NB4 (cell line): Measurements from ENCODE around the gene SACS.

Experiments
- DNase-seq: peaks from one replicate; pipeline ENCODE4 v3.0.0; 2010; ENCODE audit warnings: low read depth
- H3K4me3 ChIP-seq: one replicate; pipeline ENCODE4 v1.5.1; 2011; ENCODE audit warnings: mild to moderate bottlenecking, low read depth, low read length, moderate library complexity
- MYC ChIP-seq: IDR thresholded peaks from 2 replicates; pipeline ENCODE4 v1.6.1; 2011; ENCODE audit warnings: low read depth, low read length
- POLR2A ChIP-seq: IDR thresholded peaks from 2 replicates; pipeline ENCODE4 v1.6.1; 2011; ENCODE audit warnings: mild to moderate bottlenecking; ENCODE audit not compliant: insufficient read length; ENCODE audit errors: extremely low read depth
- TF ChIP-seq, protein P1 (sequence below): IDR thresholded peaks from one replicate; pipeline ENCODE4 v1.5.1; 2012; ENCODE audit warnings: low read depth, low read length
- TF ChIP-seq, protein P2 (sequence below): IDR thresholded peaks from 2 replicates; pipeline ENCODE4 v1.6.1; 2011; ENCODE audit warnings: low read depth, low read length

SACS gene, protein sequence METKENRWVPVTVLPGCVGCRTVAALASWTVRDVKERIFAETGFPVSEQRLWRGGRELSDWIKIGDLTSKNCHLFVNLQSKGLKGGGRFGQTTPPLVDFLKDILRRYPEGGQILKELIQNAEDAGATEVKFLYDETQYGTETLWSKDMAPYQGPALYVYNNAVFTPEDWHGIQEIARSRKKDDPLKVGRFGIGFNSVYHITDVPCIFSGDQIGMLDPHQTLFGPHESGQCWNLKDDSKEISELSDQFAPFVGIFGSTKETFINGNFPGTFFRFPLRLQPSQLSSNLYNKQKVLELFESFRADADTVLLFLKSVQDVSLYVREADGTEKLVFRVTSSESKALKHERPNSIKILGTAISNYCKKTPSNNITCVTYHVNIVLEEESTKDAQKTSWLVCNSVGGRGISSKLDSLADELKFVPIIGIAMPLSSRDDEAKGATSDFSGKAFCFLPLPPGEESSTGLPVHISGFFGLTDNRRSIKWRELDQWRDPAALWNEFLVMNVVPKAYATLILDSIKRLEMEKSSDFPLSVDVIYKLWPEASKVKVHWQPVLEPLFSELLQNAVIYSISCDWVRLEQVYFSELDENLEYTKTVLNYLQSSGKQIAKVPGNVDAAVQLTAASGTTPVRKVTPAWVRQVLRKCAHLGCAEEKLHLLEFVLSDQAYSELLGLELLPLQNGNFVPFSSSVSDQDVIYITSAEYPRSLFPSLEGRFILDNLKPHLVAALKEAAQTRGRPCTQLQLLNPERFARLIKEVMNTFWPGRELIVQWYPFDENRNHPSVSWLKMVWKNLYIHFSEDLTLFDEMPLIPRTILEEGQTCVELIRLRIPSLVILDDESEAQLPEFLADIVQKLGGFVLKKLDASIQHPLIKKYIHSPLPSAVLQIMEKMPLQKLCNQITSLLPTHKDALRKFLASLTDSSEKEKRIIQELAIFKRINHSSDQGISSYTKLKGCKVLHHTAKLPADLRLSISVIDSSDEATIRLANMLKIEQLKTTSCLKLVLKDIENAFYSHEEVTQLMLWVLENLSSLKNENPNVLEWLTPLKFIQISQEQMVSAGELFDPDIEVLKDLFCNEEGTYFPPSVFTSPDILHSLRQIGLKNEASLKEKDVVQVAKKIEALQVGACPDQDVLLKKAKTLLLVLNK (N-terminal part only)

DNA sequence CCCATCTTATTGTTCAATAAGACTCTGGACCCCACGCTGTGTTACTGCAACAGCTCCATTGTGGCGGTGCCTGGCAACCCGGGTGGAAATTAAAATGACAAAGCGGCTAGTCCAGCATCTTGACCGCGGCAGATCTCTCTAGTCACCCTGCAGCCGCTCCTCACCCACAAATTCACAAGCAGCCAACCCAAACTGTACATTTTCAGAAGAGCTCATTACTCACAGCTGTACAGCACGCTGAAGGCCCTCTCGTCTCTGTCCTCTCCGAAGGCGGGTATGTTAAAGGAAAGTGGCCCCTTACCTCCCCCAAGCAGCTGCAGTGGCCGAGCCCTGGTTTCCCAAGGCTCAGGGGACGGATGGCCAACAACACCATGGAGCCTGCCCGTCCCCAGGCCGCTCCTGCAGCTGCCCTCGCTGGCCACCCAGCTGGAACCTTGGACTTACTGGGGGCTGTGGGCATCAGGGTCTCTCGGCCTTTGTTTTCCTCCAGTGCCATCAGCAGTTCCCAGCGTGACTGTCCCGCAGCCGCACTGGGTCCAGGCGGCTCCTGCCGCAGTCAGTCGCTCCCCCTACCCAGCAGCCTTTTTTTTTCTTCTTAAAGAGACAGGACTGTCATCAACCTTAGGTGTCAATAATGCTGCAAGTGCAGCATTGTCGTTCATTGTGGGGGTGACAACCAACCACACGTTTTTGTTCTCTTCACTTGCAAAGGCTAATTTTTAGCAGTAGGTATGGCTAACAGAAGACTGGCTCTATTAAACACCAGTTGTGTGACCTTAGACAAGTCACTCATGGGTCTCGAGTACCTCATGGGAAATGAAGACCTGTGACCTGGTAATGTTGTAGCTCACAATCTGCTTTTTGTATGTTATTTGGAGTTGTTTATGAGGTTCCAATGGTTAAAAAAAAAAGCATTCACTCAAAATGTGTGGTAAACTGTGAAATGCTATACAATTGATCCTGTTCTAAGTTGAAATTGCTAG, at the start of gene SACS:
TSS of gene SACS (minus strand) at position 532 of the 983 bp plus-strand sequence. CDS start 22,463 bp downstream, outside the sequence.
- peak; percentile 59 for DNase-seq
- TF ChIP-seq POLR2A (no peak), MYC (no peak)
- TF ChIP-seq, protein P1, sequence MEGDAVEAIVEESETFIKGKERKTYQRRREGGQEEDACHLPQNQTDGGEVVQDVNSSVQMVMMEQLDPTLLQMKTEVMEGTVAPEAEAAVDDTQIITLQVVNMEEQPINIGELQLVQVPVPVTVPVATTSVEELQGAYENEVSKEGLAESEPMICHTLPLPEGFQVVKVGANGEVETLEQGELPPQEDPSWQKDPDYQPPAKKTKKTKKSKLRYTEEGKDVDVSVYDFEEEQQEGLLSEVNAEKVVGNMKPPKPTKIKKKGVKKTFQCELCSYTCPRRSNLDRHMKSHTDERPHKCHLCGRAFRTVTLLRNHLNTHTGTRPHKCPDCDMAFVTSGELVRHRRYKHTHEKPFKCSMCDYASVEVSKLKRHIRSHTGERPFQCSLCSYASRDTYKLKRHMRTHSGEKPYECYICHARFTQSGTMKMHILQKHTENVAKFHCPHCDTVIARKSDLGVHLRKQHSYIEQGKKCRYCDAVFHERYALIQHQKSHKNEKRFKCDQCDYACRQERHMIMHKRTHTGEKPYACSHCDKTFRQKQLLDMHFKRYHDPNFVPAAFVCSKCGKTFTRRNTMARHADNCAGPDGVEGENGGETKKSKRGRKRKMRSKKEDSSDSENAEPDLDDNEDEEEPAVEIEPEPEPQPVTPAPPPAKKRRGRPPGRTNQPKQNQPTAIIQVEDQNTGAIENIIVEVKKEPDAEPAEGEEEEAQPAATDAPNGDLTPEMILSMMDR, result no peak
- TF ChIP-seq, protein P2, sequence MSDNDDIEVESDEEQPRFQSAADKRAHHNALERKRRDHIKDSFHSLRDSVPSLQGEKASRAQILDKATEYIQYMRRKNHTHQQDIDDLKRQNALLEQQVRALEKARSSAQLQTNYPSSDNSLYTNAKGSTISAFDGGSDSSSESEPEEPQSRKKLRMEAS, result no peak
- H3K4me3 ChIP-seq, result peak within 1 kb of the TSS; percentile 69

DNA sequence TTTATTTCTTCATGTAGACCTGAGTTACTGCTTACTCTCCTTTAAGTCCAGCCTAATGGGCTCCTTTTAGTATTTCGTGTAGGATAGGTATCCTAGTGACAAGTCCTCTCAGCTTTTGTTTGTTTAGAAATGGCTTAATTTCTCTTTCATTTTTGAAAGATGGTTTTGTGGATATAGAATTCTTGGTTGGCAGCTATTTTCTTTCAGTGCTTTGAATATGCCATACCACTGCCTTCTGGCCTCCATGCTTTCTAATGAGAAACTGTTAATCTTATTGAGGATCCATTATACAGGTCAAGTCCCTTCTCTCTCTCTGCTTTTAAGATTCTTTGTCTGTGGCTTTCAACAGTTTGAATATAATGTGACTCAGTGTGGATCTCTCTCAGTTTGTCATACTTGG, 46.8 kb upstream of the SACS start:
- TF ChIP-seq MYC (no peak), POLR2A (no peak)
- TF ChIP-seq, protein P1, result no peak
- TF ChIP-seq, protein P2, result no peak
- H3K4me3 ChIP-seq, result no peak overlapping the region
- DNase-seq, result no peak

DNA sequence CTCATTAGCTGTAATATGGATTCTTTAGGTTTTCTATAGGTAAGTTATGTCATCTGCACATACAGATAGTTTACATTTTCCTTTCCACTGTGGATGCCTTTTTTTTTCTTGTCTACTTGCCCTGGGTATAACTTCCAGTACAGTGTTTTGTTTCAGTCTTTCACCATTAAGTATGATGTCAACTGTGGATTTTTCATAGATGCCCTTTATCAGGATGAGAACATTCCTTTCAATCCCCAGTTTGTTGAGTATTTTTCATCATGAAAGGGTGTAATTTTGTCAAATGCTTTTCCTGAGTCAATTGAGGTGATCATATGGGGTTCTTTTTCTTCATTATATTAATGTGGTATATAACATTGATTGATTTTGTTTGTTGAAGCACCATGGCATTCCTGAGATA, 43.6 kb upstream of the SACS start:
- TF ChIP-seq, protein P2, result no peak
- no peak for TF ChIP-seq POLR2A
- no peak for TF ChIP-seq MYC
- TF ChIP-seq, protein P1, result no peak
- no peak for DNase-seq
- H3K4me3 ChIP-seq, result no peak overlapping the region

DNA sequence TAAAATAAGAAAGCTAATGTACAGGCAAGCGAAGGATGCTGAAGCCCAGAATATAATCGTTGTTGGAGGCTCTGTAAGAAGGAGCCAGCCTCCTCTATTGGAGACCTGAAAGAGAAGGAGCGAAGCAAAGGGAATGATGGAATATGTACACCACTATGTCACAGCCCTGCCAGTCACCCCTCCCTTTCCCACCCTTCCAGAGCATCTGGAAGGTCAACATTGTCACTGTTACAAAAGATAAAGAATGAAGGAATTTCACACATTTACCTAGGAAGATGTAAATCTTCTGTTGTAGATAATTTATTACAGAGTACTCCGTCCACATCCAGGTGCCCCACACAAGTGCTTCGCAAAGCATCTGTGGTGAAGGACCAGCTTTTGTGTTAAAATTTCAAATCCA, 39.7 kb upstream of the SACS start:
- TF ChIP-seq, protein P1, result no peak
- TF ChIP-seq, protein P2, result no peak
- no peak for TF ChIP-seq POLR2A
- no peak for TF ChIP-seq MYC
- no peak overlapping the region for H3K4me3 ChIP-seq
- no peak for DNase-seq

DNA sequence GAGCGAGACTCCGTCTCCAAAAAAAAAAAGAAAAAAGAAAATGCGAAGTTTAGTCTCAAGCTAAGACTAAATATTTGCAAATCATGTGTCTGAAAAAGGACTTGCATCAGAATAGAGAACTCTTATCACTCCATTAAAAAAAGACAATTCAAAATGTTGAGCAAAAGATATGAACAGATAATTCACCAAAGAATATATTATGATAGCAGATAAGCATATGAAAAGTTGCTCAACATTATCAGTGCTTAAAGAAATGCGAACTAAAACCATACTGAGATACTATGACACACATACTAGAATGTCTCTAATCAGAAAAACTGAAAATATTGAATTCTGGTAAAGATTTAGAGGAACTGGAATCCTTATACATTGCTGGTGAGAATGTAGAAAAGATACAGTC, 38.7 kb upstream of the SACS start:
- no peak for DNase-seq
- H3K4me3 ChIP-seq, result no peak overlapping the region
- TF ChIP-seq, protein P1, result no peak
- TF ChIP-seq, protein P2, result no peak
- TF ChIP-seq MYC, result no peak
- no peak for TF ChIP-seq POLR2A
